ENCODE results near the gene OTOA.

- TF ChIP-seq, protein P1, sequence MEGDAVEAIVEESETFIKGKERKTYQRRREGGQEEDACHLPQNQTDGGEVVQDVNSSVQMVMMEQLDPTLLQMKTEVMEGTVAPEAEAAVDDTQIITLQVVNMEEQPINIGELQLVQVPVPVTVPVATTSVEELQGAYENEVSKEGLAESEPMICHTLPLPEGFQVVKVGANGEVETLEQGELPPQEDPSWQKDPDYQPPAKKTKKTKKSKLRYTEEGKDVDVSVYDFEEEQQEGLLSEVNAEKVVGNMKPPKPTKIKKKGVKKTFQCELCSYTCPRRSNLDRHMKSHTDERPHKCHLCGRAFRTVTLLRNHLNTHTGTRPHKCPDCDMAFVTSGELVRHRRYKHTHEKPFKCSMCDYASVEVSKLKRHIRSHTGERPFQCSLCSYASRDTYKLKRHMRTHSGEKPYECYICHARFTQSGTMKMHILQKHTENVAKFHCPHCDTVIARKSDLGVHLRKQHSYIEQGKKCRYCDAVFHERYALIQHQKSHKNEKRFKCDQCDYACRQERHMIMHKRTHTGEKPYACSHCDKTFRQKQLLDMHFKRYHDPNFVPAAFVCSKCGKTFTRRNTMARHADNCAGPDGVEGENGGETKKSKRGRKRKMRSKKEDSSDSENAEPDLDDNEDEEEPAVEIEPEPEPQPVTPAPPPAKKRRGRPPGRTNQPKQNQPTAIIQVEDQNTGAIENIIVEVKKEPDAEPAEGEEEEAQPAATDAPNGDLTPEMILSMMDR (IDR thresholded peaks at IDR 0.05; ENCODE audit: low read depth, low read length), result no peak
- TF ChIP-seq POLR2A (IDR thresholded peaks at IDR 0.05; ENCODE audit: extremely low read depth, insufficient read length) (no peak), MAX (IDR thresholded peaks at IDR 0.05; ENCODE audit: low read depth, low read length) (no peak), MYC (IDR thresholded peaks at IDR 0.05; ENCODE audit: low read depth, low read length) (no peak)
These were observed 20.9 kb upstream of the OTOA start for GRCh38 chr16:21642861-21643260.
